Skeletal muscle satellite cell (primary cell): ENCODE measurements around the gene CATSPERB.
"Not testable (repeated sequence)": the region's sequence is repeated elsewhere in the genome, so short reads cannot be mapped to it uniquely, and the experiment has no call there.

ENCODE experiments used
- H3K27me3 ChIP-seq: 2 replicates; pipeline ENCODE4 v1.7.0; 2013; ENCODE audit warnings: low read length; ENCODE audit not compliant: control insufficient read depth, insufficient read depth
- H3K36me3 ChIP-seq: 2 replicates; pipeline ENCODE4 v1.7.0; 2013; ENCODE audit warnings: mild to moderate bottlenecking, control low read depth, low read length; ENCODE audit not compliant: insufficient read depth
- H3K4me1 ChIP-seq: 2 replicates; pipeline ENCODE4 v1.7.0; 2013; ENCODE audit warnings: low read length; ENCODE audit not compliant: control insufficient read depth, insufficient read depth
- H3K4me2 ChIP-seq: 2 replicates; pipeline ENCODE4 v1.7.0; 2013; ENCODE audit warnings: mild to moderate bottlenecking, low read length
- H3K4me3 ChIP-seq: 2 replicates; pipeline ENCODE4 v1.7.0; 2013; ENCODE audit warnings: low read length
- H3K9ac ChIP-seq: 2 replicates; pipeline ENCODE4 v1.7.0; 2013; ENCODE audit warnings: mild to moderate bottlenecking, low read depth, low read length, moderate library complexity
- H3K9me3 ChIP-seq: replicated peaks from 2 replicates; pipeline ENCODE4 v1.7.0; 2013; ENCODE audit warnings: mild to moderate bottlenecking, control low read depth, low read length

CATSPERB gene

GRCh38 chr14:91606851-91607250, 125.0 kb downstream of the CATSPERB start:
- no peaks in the 10 kb centered on the region for H3K9me3 ChIP-seq
- no peak overlapping the region for H3K4me2 ChIP-seq
- H3K9ac ChIP-seq: no peak overlapping the region
- H3K36me3 ChIP-seq: no peaks in the 10 kb centered on the region
- no peaks in the 10 kb centered on the region for H3K27me3 ChIP-seq
- peaks cover 4% of the 10 kb centered on the region for H3K4me1 ChIP-seq
- H3K4me3 ChIP-seq: no peak overlapping the region

- not testable (repeated sequence) for H3K4me1 ChIP-seq, H3K9me3 ChIP-seq, H3K36me3 ChIP-seq, H3K27me3 ChIP-seq, H3K4me3 ChIP-seq, H3K4me2 ChIP-seq, H3K9ac ChIP-seq
Observed at GRCh38 chr14:91604611-91605010, 127.3 kb downstream of the CATSPERB start.

DNA sequence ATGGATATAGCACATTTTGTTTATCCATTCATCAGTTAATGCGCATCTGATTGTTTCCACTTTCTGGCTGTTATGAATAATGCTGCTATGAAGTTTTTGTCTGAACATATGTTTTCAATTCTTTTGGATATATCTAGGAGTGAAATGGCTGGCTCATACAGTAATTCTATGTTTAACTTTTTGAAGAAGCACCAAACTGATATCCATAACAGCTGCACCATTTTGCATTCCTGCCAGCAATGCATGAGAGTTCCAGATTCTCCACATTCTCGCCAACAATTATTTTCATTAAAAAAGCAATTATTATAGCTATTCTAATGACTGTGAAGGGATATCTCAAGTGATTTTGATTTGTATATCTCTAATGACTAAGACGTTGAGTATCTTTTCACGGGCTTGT, 131.9 kb downstream of the CATSPERB start:
- H3K4me3 ChIP-seq: no peak overlapping the region
- H3K4me2 ChIP-seq: no peak overlapping the region
- no peaks in the 10 kb centered on the region for H3K36me3 ChIP-seq
- H3K27me3 ChIP-seq: no peaks in the 10 kb centered on the region
- H3K9me3 ChIP-seq: no peaks in the 10 kb centered on the region
- H3K9ac ChIP-seq: no peak overlapping the region
- no peaks in the 10 kb centered on the region for H3K4me1 ChIP-seq

GRCh38 chr14:91595736-91596135, 136.2 kb downstream of the CATSPERB start:
- no peak overlapping the region for H3K4me3 ChIP-seq
- H3K4me2 ChIP-seq: no peak overlapping the region
- no peak overlapping the region for H3K9ac ChIP-seq
- no peaks in the 10 kb centered on the region for H3K9me3 ChIP-seq
- H3K4me1 ChIP-seq: no peaks in the 10 kb centered on the region
- no peaks in the 10 kb centered on the region for H3K27me3 ChIP-seq
- H3K36me3 ChIP-seq: no peaks in the 10 kb centered on the region

GRCh38 chr14:91593957-91594356, 137.9 kb downstream of the CATSPERB start:
- H3K4me1 ChIP-seq, H3K9me3 ChIP-seq, H3K4me2 ChIP-seq, H3K9ac ChIP-seq, H3K27me3 ChIP-seq, H3K4me3 ChIP-seq, H3K36me3 ChIP-seq: not testable (repeated sequence)

- no peak overlapping the region for H3K4me2 ChIP-seq
- no peak overlapping the region for H3K9ac ChIP-seq
- no peaks in the 10 kb centered on the region for H3K9me3 ChIP-seq
- H3K4me3 ChIP-seq: no peak overlapping the region
- no peaks in the 10 kb centered on the region for H3K4me1 ChIP-seq
- H3K36me3 ChIP-seq: no peaks in the 10 kb centered on the region
- H3K27me3 ChIP-seq: peaks cover 8% of the 10 kb centered on the region
Observed at GRCh38 chr14:91586410-91586809, 145.5 kb downstream of the CATSPERB start.

GRCh38 chr14:91585856-91586255, 146.0 kb downstream of the CATSPERB start:
- Histone ChIP-seq H3K4me3 (no peak overlapping the region), H3K27me3 (peaks cover 13% of the 10 kb centered on the region), H3K9me3 (no peaks in the 10 kb centered on the region), H3K4me1 (no peaks in the 10 kb centered on the region), H3K9ac (no peak overlapping the region), H3K4me2 (no peak overlapping the region), H3K36me3 (no peaks in the 10 kb centered on the region)

DNA sequence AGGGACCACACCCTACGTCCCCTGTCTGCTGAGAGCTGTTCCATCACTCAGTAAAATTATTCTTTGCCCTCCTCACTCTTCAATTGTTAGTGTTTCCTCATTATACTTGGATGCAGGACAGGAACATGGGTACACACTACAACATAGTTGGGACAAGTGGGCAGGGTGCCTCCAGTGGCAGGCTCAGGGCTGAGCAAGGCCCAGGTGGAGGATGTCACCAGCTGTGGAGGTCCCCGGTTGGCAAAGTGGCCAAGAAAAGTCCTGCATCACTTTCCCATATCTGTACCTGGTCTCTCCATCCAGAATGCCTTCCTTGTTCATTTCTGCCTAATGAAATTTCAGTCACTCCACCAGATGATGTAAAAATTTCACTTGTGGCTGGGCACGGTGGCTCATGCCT, 149.1 kb downstream of the CATSPERB start:
- no peaks in the 10 kb centered on the region for H3K4me1 ChIP-seq
- H3K36me3 ChIP-seq: no peaks in the 10 kb centered on the region
- H3K4me3 ChIP-seq: no peak overlapping the region
- H3K27me3 ChIP-seq: peaks cover 32% of the 10 kb centered on the region
- H3K4me2 ChIP-seq: no peak overlapping the region
- no peak overlapping the region for H3K9ac ChIP-seq
- no peaks in the 10 kb centered on the region for H3K9me3 ChIP-seq

- no peaks in the 10 kb centered on the region for H3K4me1 ChIP-seq
- H3K36me3 ChIP-seq: no peaks in the 10 kb centered on the region
- H3K27me3 ChIP-seq: peaks cover 32% of the 10 kb centered on the region
- no peak overlapping the region for H3K9ac ChIP-seq
- H3K4me3 ChIP-seq: no peak overlapping the region
- no peaks in the 10 kb centered on the region for H3K9me3 ChIP-seq
- no peak overlapping the region for H3K4me2 ChIP-seq
Observed at GRCh38 chr14:91580876-91581577, 150.9 kb downstream of the CATSPERB start.

GRCh38 chr14:91577632-91578233, 154.2 kb downstream of the CATSPERB start:
- no peak overlapping the region for H3K4me3 ChIP-seq
- H3K4me2 ChIP-seq: no peak overlapping the region
- peaks cover 4% of the 10 kb centered on the region for H3K4me1 ChIP-seq
- H3K36me3 ChIP-seq: no peaks in the 10 kb centered on the region
- no peaks in the 10 kb centered on the region for H3K9me3 ChIP-seq
- no peak overlapping the region for H3K9ac ChIP-seq
- peaks cover 39% of the 10 kb centered on the region for H3K27me3 ChIP-seq

DNA sequence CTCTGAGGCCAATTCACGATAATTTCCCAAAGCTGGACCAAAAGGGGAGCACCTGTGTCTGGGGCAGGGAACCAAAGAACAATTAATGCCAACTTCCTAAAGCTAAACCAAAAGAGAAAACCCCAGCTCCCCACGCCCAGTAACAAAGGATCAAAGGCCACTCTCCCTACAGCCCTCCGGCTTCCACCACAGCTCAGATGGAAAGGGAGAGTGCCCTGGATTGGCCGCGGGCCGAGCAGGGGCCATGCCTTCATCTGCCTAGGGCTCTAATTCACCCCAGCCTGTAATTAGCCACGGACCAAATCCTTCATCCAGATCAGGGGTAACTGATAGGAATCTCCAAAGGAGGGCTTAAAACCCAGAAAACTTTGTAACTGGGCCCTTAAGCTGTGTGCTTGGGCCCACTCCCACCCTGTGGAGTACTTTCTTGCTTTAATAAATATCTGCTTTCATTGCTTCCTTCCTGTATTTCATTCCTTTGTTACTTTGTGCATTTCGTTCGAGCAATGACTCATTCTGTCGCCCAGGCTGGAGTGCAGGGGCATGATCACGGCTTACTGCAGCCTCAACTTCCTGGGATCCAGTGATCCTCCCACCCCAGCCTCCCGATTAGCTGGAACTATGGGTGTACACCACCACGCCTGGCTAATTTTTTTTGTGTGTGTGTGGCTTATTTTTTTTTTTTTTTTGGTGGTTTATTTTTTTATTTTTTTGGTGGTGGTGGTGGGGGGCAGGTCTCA, 156.2 kb downstream of the CATSPERB start:
- H3K36me3 ChIP-seq: no peaks in the 10 kb centered on the region
- no peak overlapping the region for H3K9ac ChIP-seq
- H3K9me3 ChIP-seq: no peaks in the 10 kb centered on the region
- peaks cover 26% of the 10 kb centered on the region for H3K27me3 ChIP-seq
- H3K4me3 ChIP-seq: no peak overlapping the region
- H3K4me2 ChIP-seq: no peak overlapping the region
- H3K4me1 ChIP-seq: peaks cover 4% of the 10 kb centered on the region
